HepG2 (cell line): Measurements from ENCODE around the gene NDUFS2. TPM values are rescaled to one million over a fixed set of nuclear protein-coding genes. Genes with fewer than 3 reads are reported as not detected.

Experiments used
- ATAC-seq: fragments of 200-7000 bp; cut with Tn5 transposase; 3 replicates; pipeline ENCODE4 v1.9.1; 2020; ENCODE audit warnings: mild to moderate bottlenecking, moderate library complexity
- BruUV-seq: library from RNA; stranded (reverse); fragments of 400-500 nt; replicated peaks from 2 replicates; lab custom pipeline; 2021; lab: Mats Ljungman, UMichigan
- CTCF ChIA-PET: fragments of 300-600 bp; formaldehyde crosslinking; extraction: SDS; loops from one replicate; lab custom pipeline; 2021; ENCODE audit warnings: low total read pairs, inconsistent platforms, low intra/inter-chr PET ratio; lab: Yijun Ruan, JAX
- POLR2A ChIA-PET: fragments of 350-600 bp; sonication (Branson Sonifier 250); formaldehyde crosslinking; loops from one replicate; lab custom pipeline; 2020; ENCODE audit warnings: antibody characterized with exemption, inconsistent platforms; lab: Yijun Ruan, JAX
- DNase-seq: peaks from one replicate; pipeline ENCODE4 v3.0.0-alpha.2; 2015; ENCODE audit warnings: low spot score
- FAIRE-seq: peaks from 3 replicates; lab custom pipeline; 2011; peaks lifted over from hg19 to GRCh38; lab: Jason Lieb, UNC
- H2AFZ ChIP-seq: one replicate; pipeline ENCODE4 v1.6.1; 2011; ENCODE audit warnings: low read length, inconsistent platforms
- H3K27ac ChIP-seq: fragments of 300-600 bp; 3 replicates; pipeline ENCODE4 v1.8.0; 2011; ENCODE audit warnings: mixed run types, mild to moderate bottlenecking, mixed read lengths, low read length, inconsistent platforms; ENCODE audit not compliant: insufficient read depth; ENCODE audit errors: extremely low read length
- H3K27me3 ChIP-seq, 2 experiments: fragments of 200-600 bp in 1 of 2; 2 replicates in 1 of 2; 3 replicates in 1 of 2; pipeline versions ENCODE4 v1.6.0 to v1.8.0; 2011; ENCODE audit warnings: low read length in 2 of 2, mild to moderate bottlenecking in 2 of 2, moderate library complexity in 2 of 2, inconsistent platforms in 1 of 2; ENCODE audit not compliant: insufficient read depth in 2 of 2, control insufficient read depth in 1 of 2
- H3K36me3 ChIP-seq, 2 experiments: fragments of 200-600 bp in 1 of 2; replicated peaks in 1 of 2; 2 replicates in 1 of 2; 3 replicates in 1 of 2; pipeline versions ENCODE4 v1.5.1 to v1.8.0; 2011; ENCODE audit warnings: low read length in 2 of 2, inconsistent platforms in 1 of 2; ENCODE audit not compliant: insufficient read depth in 2 of 2, control insufficient read depth in 1 of 2
- H3K4me1 ChIP-seq: 2 replicates; pipeline ENCODE4 v1.5.1; 2012; ENCODE audit warnings: low read length, inconsistent platforms; ENCODE audit not compliant: insufficient read depth
- H3K4me2 ChIP-seq: 2 replicates; pipeline ENCODE4 v1.6.0; 2011; ENCODE audit warnings: low read depth, low read length, inconsistent platforms
- H3K4me3 ChIP-seq, 3 experiments: fragments of 200-600 bp in 1 of 3; sonication (generic), shearing (Covaris generic) in 1 of 3; replicated peaks in 1 of 3; 2 replicates each; pipeline ENCODE4 v1.5.1; 2011 to 2016; ENCODE audit warnings: low read length in 3 of 3, inconsistent platforms in 2 of 3, low read depth in 2 of 3, mild to moderate bottlenecking in 2 of 3, control low read depth in 1 of 3, mixed read lengths in 1 of 3; ENCODE audit not compliant: insufficient read depth in 1 of 3
- H3K79me2 ChIP-seq: one replicate; pipeline ENCODE4 v1.6.1; 2011; ENCODE audit warnings: low read length, inconsistent platforms; ENCODE audit not compliant: insufficient read depth
- H3K9ac ChIP-seq: 2 replicates; pipeline ENCODE4 v1.6.0; 2011; ENCODE audit warnings: mild to moderate bottlenecking, low read depth, low read length, inconsistent platforms; ENCODE audit not compliant: insufficient read depth
- H3K9me3 ChIP-seq: 2 replicates; pipeline ENCODE4 v1.5.1; 2012; ENCODE audit warnings: mild to moderate bottlenecking, low read length
- H4K20me1 ChIP-seq: 2 replicates; pipeline ENCODE4 v1.6.0; 2011; ENCODE audit warnings: inconsistent platforms, mild to moderate bottlenecking, low read length, moderate library complexity; ENCODE audit not compliant: insufficient read depth
- DR1 ChIP-seq: sonication (generic); formaldehyde crosslinking; IDR thresholded peaks from 2 replicates; pipeline ENCODE4 v1.8.0; 2021; ENCODE audit warnings: mild to moderate bottlenecking, missing genetic modification reagents, inconsistent platforms
- ELF3 ChIP-seq: IDR thresholded peaks from 2 replicates; pipeline ENCODE4 v1.6.1; 2016; ENCODE audit warnings: missing genetic modification reagents, missing compliant biosample characterization
- FOXK1 ChIP-seq: sonication (generic); formaldehyde crosslinking; IDR thresholded peaks from 2 replicates; pipeline ENCODE4 v1.4.0; 2020; ENCODE audit warnings: low read depth, missing genetic modification reagents, borderline replicate concordance
- GLI4 ChIP-seq: sonication (generic); formaldehyde crosslinking; IDR thresholded peaks from 2 replicates; pipeline ENCODE4 v1.5.1; 2020; ENCODE audit warnings: missing genetic modification reagents, mild to moderate bottlenecking, moderate library complexity, borderline replicate concordance
- JARID2 ChIP-seq: sonication (generic); formaldehyde crosslinking; IDR thresholded peaks from 2 replicates; pipeline ENCODE4 v1.8.1; 2023; ENCODE audit warnings: missing genetic modification reagents, inconsistent platforms; ENCODE audit not compliant: insufficient replicate concordance
- MTA3 ChIP-seq: sonication (generic); formaldehyde crosslinking; IDR thresholded peaks from 2 replicates; pipeline ENCODE4 v1.4.0; 2020; ENCODE audit warnings: missing genetic modification reagents
- POLR2AphosphoS5 ChIP-seq: IDR thresholded peaks from 2 replicates; pipeline ENCODE4 v1.6.1; 2012; ENCODE audit warnings: low read depth, low read length
- RXRA ChIP-seq: sonication (generic); formaldehyde crosslinking; IDR thresholded peaks from 2 replicates; pipeline ENCODE4 v1.5.1; 2020; ENCODE audit warnings: missing genetic modification reagents
- SATB2 ChIP-seq: sonication (generic); formaldehyde crosslinking; IDR thresholded peaks from 2 replicates; pipeline ENCODE4 v1.5.0; 2020; ENCODE audit warnings: missing genetic modification reagents
- ZBTB20 ChIP-seq: sonication (generic); formaldehyde crosslinking; IDR thresholded peaks from 2 replicates; pipeline ENCODE4 v1.8.1; 2023; ENCODE audit warnings: missing genetic modification reagents, low read depth, mild to moderate bottlenecking, borderline replicate concordance
- ZBTB7A ChIP-seq: sonication (generic); formaldehyde crosslinking; IDR thresholded peaks from 2 replicates; pipeline ENCODE4 v1.8.0; 2022; ENCODE audit warnings: mild to moderate bottlenecking, missing genetic modification reagents
- ZNF232 ChIP-seq: sonication (generic); formaldehyde crosslinking; IDR thresholded peaks from 2 replicates; pipeline ENCODE4 v1.4.0; 2020; ENCODE audit warnings: missing genetic modification reagents, borderline replicate concordance
- ZNF383 ChIP-seq: sonication (generic); formaldehyde crosslinking; IDR thresholded peaks from 2 replicates; pipeline ENCODE4 v1.4.0; 2020; ENCODE audit warnings: missing genetic modification reagents, mild to moderate bottlenecking, borderline replicate concordance
- ZNF432 ChIP-seq: sonication (generic); formaldehyde crosslinking; IDR thresholded peaks from 2 replicates; pipeline ENCODE4 v1.5.0; 2020; ENCODE audit warnings: missing genetic modification reagents, mild to moderate bottlenecking, borderline replicate concordance
- WGBS: methylation state at CpG from one replicate; pipeline ENCODE4 v1.1.6; 2017; ENCODE audit warnings: low lambda C conversion rate; 5-methylcytosine and 5-hydroxymethylcytosine counted together
- in situ Hi-C: cut with HindIII; loops from 2 replicates; pipeline ENCODE4 v1.10.0; 2017; ENCODE audit warnings: low pct_unique_long_range_greater_than_20kb; ENCODE audit not compliant: extremely low pct_ligation_motif_present
- intact Hi-C: fragments of 100-400 bp; cut with micrococcal nuclease; formaldehyde crosslinking; loops from one replicate; pipeline ENCODE4 v1.10.0; 2022; ENCODE audit not compliant: unreplicated experiment
- polyA plus RNA-seq, 8 experiments: library from polyadenylated mRNA; depleted of rRNA in 3 of 8; stranded (reverse) in 7 of 8; unstranded in 1 of 8; fragments of >200 nt; fragmentation: Illumina TruSeq in 4 of 8; extraction: Trizol in 4 of 8; gene quantifications; 2 replicates each; pipeline versions ENCODE4 v1.2.1 to v1.2.3, GENCODE V29; 2011 to 2016; ENCODE audit warnings: low read depth in 4 of 8, missing spikeins in 1 of 8, mixed read lengths in 1 of 8; ENCODE audit not compliant: insufficient read depth in 1 of 8
- total RNA-seq, 5 experiments: library from RNA; depleted of rRNA; stranded (reverse); fragments of >200 nt; fragmentation: Illumina TruSeq; extraction: Trizol; gene quantifications; 2 replicates each; pipeline ENCODE4 v1.2.3, GENCODE V29; 2016; ENCODE audit warnings: low read depth in 1 of 5
- TF ChIP-seq, protein P1 (sequence below): sonication (generic); formaldehyde crosslinking; IDR thresholded peaks from 2 replicates; pipeline ENCODE4 v1.4.0; 2020; ENCODE audit warnings: missing genetic modification reagents
- TF ChIP-seq, protein P2 (sequence below): sonication (generic); formaldehyde crosslinking; IDR thresholded peaks from 2 replicates; pipeline ENCODE4 v1.5.1; 2020; ENCODE audit warnings: missing genetic modification reagents, mild to moderate bottlenecking, borderline replicate concordance
- TF ChIP-seq, protein P3 (sequence below): sonication (generic); formaldehyde crosslinking; IDR thresholded peaks from 2 replicates; pipeline ENCODE4 v1.9.0; 2021; ENCODE audit warnings: missing genetic modification reagents, mild to moderate bottlenecking, borderline replicate concordance

The NDUFS2 gene
- total and polyA plus RNA-seq, 2 of the 13 experiments (the other 11 are each of a cell fraction or from before 2014, with no cell fraction given), result 89.9 to 118 TPM

DNA sequence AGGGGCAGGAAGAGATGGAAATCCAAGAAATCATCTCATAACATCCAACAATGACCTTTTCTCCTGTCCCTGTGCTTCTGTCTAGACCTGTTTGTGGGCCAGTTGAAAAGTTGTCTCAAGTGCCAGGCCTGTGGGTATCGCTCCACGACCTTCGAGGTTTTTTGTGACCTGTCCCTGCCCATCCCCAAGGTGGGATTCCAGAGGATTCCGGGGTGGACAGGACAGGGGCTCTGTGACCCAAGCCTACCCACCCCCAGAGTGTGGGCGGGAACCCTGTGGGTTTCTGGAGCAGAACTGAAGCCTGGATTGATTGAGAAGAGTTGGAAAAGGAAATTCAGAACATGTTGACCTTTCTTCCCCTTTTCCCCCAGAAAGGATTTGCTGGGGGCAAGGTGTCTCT, 38.4 kb upstream of the NDUFS2 start:
- no peak overlapping the region for H3K27ac ChIP-seq
- DNase-seq (no peak), FAIRE-seq (no peak), ATAC-seq (no peak)
- intact Hi-C loops (no loop called here), in situ Hi-C loops (no loop called here)
- no TSS peak for BruUV-seq
- H3K4me1 ChIP-seq, result peaks cover 41% of the 10 kb centered on the region
- no peaks in the 10 kb centered on the region for H4K20me1 ChIP-seq
- peaks cover 9 to 34% of the 10 kb centered on the region in 2 experiments; a peak in 4 of 5 replicates for H3K36me3 ChIP-seq
- no peak overlapping the region for H2AFZ ChIP-seq
- H3K27me3 ChIP-seq, result no peaks in the 10 kb centered on the region; a peak in 1 of 5 replicates
- peaks cover 10% of the 10 kb centered on the region for H3K79me2 ChIP-seq
- ChIA-PET POLR2A (interaction anchor here (2.9 kb wide), 1 partner anchor 9 kb away, joined by 30 read pairs; the partner anchor contains the start of gene UFC1), CTCF (no interaction called here)
- no peak overlapping the region for H3K4me2 ChIP-seq
- WGBS, result 92% methylated on average over 5 of the region's 5 CpGs
- no peak overlapping the region for H3K9ac ChIP-seq
- no peak overlapping the region for H3K4me3 ChIP-seq
- H3K9me3 ChIP-seq, result no peaks in the 10 kb centered on the region
- no peak for TF ChIP-seq DR1 (CRISPR knock-in tag)
- TF ChIP-seq JARID2 (CRISPR knock-in tag), result no peak
- no peak for TF ChIP-seq ELF3 (CRISPR knock-in tag)
- TF ChIP-seq, protein P1, sequence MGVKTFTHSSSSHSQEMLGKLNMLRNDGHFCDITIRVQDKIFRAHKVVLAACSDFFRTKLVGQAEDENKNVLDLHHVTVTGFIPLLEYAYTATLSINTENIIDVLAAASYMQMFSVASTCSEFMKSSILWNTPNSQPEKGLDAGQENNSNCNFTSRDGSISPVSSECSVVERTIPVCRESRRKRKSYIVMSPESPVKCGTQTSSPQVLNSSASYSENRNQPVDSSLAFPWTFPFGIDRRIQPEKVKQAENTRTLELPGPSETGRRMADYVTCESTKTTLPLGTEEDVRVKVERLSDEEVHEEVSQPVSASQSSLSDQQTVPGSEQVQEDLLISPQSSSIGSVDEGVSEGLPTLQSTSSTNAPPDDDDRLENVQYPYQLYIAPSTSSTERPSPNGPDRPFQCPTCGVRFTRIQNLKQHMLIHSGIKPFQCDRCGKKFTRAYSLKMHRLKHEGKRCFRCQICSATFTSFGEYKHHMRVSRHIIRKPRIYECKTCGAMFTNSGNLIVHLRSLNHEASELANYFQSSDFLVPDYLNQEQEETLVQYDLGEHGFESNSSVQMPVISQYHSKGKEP (CRISPR knock-in tag), result no peak
- no peak for TF ChIP-seq POLR2AphosphoS5
- no peak for TF ChIP-seq ZBTB20
- TF ChIP-seq ZNF432, result no peak
- TF ChIP-seq ZBTB7A (CRISPR knock-in tag), result no peak
- no peak for TF ChIP-seq GLI4 (CRISPR knock-in tag)
- TF ChIP-seq FOXK1 (CRISPR knock-in tag), result no peak
- TF ChIP-seq ZNF232 (CRISPR knock-in tag), result no peak
- TF ChIP-seq, protein P2, sequence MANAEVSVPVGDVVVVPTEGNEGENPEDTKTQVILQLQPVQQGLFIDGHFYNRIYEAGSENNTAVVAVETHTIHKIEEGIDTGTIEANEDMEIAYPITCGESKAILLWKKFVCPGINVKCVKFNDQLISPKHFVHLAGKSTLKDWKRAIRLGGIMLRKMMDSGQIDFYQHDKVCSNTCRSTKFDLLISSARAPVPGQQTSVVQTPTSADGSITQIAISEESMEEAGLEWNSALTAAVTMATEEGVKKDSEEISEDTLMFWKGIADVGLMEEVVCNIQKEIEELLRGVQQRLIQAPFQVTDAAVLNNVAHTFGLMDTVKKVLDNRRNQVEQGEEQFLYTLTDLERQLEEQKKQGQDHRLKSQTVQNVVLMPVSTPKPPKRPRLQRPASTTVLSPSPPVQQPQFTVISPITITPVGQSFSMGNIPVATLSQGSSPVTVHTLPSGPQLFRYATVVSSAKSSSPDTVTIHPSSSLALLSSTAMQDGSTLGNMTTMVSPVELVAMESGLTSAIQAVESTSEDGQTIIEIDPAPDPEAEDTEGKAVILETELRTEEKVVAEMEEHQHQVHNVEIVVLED (CRISPR knock-in tag), result no peak
- no peak for TF ChIP-seq RXRA (CRISPR knock-in tag)
- no peak for TF ChIP-seq SATB2
- TF ChIP-seq MTA3 (CRISPR knock-in tag), result no peak
- TF ChIP-seq ZNF383 (CRISPR knock-in tag), result no peak
- TF ChIP-seq, protein P3, sequence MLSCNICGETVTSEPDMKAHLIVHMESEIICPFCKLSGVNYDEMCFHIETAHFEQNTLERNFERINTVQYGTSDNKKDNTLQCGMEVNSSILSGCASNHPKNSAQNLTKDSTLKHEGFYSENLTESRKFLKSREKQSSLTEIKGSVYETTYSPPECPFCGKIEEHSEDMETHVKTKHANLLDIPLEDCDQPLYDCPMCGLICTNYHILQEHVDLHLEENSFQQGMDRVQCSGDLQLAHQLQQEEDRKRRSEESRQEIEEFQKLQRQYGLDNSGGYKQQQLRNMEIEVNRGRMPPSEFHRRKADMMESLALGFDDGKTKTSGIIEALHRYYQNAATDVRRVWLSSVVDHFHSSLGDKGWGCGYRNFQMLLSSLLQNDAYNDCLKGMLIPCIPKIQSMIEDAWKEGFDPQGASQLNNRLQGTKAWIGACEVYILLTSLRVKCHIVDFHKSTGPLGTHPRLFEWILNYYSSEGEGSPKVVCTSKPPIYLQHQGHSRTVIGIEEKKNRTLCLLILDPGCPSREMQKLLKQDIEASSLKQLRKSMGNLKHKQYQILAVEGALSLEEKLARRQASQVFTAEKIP, result no peak
